ENCODE data around the gene GGCT.
A peak's percentile ranks its signal among the peaks of the same experiment; 100 is the strongest.

GGCT gene

DNA sequence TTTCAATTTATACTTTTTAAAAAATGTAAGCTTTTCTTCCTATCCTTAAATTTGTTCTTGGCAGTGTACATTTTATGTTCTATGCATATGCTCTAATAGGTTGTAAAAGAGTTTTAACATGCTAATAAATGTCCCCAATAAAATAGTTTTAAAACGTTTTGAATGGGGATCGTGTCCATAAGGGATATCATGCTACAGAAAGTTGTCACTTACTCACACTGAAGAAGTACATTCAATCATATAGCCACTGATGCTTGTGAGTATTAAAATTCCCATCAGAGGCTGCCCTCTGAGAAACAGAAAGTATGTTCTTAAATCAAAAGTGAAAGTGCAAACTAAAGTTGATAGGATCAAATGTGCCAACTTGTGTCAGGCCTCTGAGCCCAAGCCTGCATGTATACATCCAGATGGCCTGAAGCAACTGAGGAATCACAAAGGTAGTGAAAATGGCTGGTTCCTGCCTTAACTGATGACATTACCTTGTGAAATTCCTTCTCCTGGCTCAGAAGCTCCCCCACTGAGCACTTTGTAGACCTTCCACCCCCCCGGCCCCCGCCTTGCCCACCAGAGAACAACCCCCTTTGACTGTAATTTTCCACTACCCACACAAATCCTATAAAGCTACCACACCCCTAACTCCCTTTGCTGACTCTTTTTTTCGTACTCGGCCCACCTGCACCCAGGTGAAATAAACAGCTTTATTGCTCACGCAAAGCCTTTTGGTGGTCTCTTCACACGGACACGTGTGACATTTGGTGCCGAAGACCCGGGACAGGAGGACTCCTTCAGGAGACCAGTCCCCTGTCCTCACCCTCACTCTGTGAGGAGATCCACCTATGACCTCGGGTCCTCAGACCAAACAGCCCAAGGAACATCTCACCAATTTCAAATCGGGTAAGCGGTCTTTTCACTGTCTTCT is 25.2 kb downstream of the GGCT start:
- DNase-seq = no peak
- H3K36me3 ChIP-seq (replicated peaks) = no peaks in the 10 kb centered on the region
- TF ChIP-seq, protein P1, sequence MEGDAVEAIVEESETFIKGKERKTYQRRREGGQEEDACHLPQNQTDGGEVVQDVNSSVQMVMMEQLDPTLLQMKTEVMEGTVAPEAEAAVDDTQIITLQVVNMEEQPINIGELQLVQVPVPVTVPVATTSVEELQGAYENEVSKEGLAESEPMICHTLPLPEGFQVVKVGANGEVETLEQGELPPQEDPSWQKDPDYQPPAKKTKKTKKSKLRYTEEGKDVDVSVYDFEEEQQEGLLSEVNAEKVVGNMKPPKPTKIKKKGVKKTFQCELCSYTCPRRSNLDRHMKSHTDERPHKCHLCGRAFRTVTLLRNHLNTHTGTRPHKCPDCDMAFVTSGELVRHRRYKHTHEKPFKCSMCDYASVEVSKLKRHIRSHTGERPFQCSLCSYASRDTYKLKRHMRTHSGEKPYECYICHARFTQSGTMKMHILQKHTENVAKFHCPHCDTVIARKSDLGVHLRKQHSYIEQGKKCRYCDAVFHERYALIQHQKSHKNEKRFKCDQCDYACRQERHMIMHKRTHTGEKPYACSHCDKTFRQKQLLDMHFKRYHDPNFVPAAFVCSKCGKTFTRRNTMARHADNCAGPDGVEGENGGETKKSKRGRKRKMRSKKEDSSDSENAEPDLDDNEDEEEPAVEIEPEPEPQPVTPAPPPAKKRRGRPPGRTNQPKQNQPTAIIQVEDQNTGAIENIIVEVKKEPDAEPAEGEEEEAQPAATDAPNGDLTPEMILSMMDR (IDR thresholded peaks at IDR 0.05; ENCODE audit: low read depth, low read length, missing control alignments) = no peak
- no peaks in the 10 kb centered on the region for H3K27me3 ChIP-seq (replicated peaks)
- H3K27ac ChIP-seq = peak overlapping the region; percentile 89
- peak overlapping the region; percentile 80 for H3K4me3 ChIP-seq (ENCODE audit: low read depth, low read length)
- in situ Hi-C loops (cut with HindIII; ENCODE audit: low pct_ligation_motif_present, low sequenced_read_pairs) = no loop called here

DNA sequence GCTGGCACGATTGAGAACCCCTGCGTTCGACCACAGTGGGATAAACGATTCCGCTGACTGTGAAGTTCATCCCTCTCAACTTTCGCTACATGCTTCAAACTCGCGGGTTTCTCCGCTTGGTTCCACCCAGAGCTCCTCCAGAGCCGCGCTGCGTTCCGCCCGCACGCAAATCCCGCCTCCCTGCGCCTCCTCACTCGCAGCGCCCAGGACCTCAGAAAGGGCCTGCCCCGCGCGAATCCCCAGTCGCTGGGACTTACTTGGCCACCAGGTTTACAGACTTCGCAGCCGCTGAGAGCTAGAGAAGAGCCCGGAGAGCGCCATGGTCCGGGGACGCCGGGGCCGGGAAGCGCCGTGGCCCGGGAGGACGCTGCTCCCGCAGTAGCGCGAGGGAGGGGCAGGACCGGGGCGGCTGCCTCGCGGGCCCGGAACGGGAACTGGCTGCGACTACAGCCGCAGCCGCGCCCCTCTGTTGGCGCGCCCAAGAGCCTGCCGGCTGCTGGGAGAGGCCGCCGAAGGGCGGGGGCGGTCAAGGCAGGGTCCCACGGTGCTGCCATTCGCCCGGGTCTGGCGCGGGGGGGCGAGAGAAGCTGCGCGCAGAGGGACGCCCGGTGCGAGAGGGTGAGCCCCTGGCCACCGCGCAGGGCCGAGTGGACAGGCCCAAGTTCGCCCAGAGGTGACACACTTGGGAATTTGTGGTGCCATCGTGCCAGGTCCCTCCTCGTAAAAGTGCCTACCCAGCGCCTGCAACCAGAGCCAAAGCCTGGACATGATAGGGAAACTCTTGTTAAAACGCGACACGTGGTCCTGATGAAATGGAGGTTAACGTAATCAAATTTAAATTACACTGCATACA is 26.1 kb downstream of the GGCT start, which contains the start of gene NOD1:
Gene NOD1, minus strand, starts transcription at position 436 of the 853 bp plus-strand sequence. CDS start 21,863 bp downstream, outside the sequence.
- TF ChIP-seq, protein P1 (IDR thresholded peaks at IDR 0.05; ENCODE audit: low read depth, low read length, missing control alignments) = peak; percentile 20
- in situ Hi-C loops (cut with HindIII; ENCODE audit: low pct_ligation_motif_present, low sequenced_read_pairs) = no loop called here

DNA sequence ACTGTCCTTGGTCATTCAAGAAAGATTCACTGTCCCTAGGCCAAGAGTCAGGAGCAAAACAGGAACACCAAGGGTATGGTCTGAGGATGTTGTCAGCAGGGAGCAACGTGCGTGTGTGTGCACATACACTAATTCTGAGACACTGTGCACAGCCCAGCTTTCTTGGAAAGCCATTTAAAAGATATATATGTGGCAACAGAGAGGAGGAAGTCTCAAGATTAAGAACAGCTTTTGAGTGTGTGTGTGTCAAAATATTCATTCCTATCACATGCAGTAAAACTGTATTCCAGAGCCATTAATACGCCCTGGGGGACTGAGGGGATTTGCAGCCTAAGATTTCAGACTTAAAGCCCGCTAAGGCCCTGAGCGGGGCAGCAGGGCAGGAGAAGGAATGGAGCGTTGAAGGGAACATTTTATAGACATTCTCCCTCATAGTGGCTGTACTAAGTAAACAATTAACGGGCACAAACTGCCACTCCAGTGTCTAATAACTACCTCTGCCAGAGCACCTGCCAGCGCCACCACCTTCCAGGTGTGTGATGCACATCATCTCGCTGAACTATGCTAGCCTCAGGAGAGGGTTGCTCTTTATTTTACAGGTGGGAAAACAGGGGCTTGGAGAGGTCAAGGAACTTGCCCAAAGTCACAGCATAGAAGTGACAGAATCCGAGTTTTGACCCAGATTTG is 28.0 kb downstream of the GGCT start:
- in situ Hi-C loops (cut with HindIII; ENCODE audit: low pct_ligation_motif_present, low sequenced_read_pairs) = no loop called here
- TF ChIP-seq, protein P1 (IDR thresholded peaks at IDR 0.05; ENCODE audit: low read depth, low read length, missing control alignments) = no peak
- H3K4me3 ChIP-seq (ENCODE audit: low read depth, low read length) = no peak overlapping the region
- DNase-seq = no peak
- no peaks in the 10 kb centered on the region for H3K36me3 ChIP-seq (replicated peaks)
- H3K27ac ChIP-seq = no peak overlapping the region
- no peaks in the 10 kb centered on the region for H3K27me3 ChIP-seq (replicated peaks)

More for the DNA sequence above, 26.1 kb downstream of the GGCT start, which contains the start of gene NOD1:
- Histone ChIP-seq H3K4me3 (ENCODE audit: low read depth, low read length) (peak within 1 kb of the TSS; percentile 80), H3K27ac (peak within 1 kb of the TSS; percentile 89), H3K36me3 (replicated peaks) (no peaks in the 10 kb centered on the region), H3K27me3 (replicated peaks) (no peaks in the 10 kb centered on the region)
- DNase-seq = peak; percentile 55

DNA sequence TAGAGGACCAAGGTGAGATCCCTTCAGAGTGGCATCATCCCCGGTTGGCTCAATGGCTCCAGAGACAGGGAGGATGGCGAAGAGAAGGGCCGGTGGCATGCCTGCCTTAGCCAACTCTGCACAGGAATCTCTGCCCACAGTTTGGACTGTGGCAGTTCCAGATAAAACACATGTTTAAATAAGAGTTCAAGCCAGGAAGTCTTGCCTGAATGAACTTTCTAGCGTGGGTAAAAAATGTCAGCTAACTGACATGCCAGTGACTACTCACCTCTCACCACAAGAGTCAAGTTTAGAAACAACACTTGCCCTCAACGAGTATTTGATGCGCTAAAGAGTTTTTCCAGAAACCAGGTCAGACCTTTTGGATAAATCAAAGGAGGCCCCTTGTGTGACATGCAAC is 29.0 kb downstream of the GGCT start:
- no peaks in the 10 kb centered on the region for H3K36me3 ChIP-seq (replicated peaks)
- in situ Hi-C loops (cut with HindIII; ENCODE audit: low pct_ligation_motif_present, low sequenced_read_pairs) = no loop called here
- TF ChIP-seq, protein P1 (IDR thresholded peaks at IDR 0.05; ENCODE audit: low read depth, low read length, missing control alignments) = no peak
- H3K4me3 ChIP-seq (ENCODE audit: low read depth, low read length) = no peak overlapping the region
- H3K27ac ChIP-seq = peak overlapping the region; percentile 30
- H3K27me3 ChIP-seq (replicated peaks) = no peaks in the 10 kb centered on the region
- DNase-seq = no peak

DNA sequence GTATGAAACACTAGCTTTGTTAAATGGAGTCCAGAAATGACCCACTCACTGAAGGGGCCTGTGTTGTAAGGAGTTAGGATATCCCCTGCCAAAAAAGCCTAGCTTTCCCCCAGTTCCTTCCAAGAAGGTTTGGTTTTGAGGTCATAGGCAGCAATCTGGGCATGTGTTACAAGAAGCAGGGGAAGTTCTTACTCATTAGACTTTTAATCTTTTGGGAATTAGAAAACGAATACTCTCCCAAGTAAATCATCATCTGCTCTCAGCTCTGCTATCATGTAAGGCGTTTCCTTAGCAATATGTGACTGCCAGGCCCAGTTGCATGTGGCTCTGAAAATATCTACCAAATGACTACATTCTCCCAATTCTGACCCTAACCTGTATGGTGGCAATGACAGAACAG is 29.7 kb downstream of the GGCT start:
- no peak for DNase-seq
- TF ChIP-seq, protein P1 (IDR thresholded peaks at IDR 0.05; ENCODE audit: low read depth, low read length, missing control alignments) = no peak
- in situ Hi-C loops (cut with HindIII; ENCODE audit: low pct_ligation_motif_present, low sequenced_read_pairs) = no loop called here
- Histone ChIP-seq H3K4me3 (ENCODE audit: low read depth, low read length) (no peak overlapping the region), H3K27ac (peak overlapping the region; percentile 30), H3K27me3 (replicated peaks) (no peaks in the 10 kb centered on the region), H3K36me3 (replicated peaks) (no peaks in the 10 kb centered on the region)

All from brain microvascular endothelial cell (primary cell).